ENCODE measurements around the gene UBFD1. TPM values are rescaled to one million over a fixed set of nuclear protein-coding genes. Genes with fewer than 3 reads are reported as not detected.
"Not testable (repeated sequence)": the region's sequence is repeated elsewhere in the genome, so short reads cannot be mapped to it uniquely, and the experiment has no call there.

UBFD1 gene
- total RNA-seq, result 10 to 100 TPM; 53.8 to 87.1 TPM

GRCh38 chr16:23556881-23557778 lies at the start of gene UBFD1, which contains the start of gene EARS2:
UBFD1 (plus strand) TSS chr16:23557727; CDS start chr16:23557743, 16 bp downstream.
EARS2 (minus strand) TSS chr16:23557350; CDS start chr16:23557343, 7 bp downstream.
- H3K36me3 Mint-ChIP-seq, result peaks cover 7% of the 10 kb centered on the region
- H3K27ac Mint-ChIP-seq, result peak within 1 kb of the TSS; percentile 91 to 92
- ATAC-seq, result peak; percentile 95 to 96
- peak; percentile 99 for DNase-seq (ENCODE audit: low spot score)
- H3K4me1 Mint-ChIP-seq (ENCODE audit: low read depth in 2 of 2), result peaks cover 15 to 27% of the 10 kb centered on the region in 2 donors
- no peaks in the 10 kb centered on the region for H3K27me3 Mint-ChIP-seq
- H3K9me3 Mint-ChIP-seq, result no peaks in the 10 kb centered on the region
- peak within 1 kb of the TSS; percentile 91 for H3K4me3 Mint-ChIP-seq

GRCh38 chr16:23508589-23509440 lies 48.7 kb upstream of the UBFD1 start:
- ATAC-seq (no peak), DNase-seq (ENCODE audit: low spot score) (no peak)
- H3K27me3 Mint-ChIP-seq, result no peaks in the 10 kb centered on the region
- H3K4me1 Mint-ChIP-seq (ENCODE audit: low read depth in 2 of 2), result peaks cover 41 to 54% of the 10 kb centered on the region in 2 donors
- peak overlapping the region; percentile 83 for H3K4me3 Mint-ChIP-seq
- peak overlapping the region; percentile 17 to 56 for H3K27ac Mint-ChIP-seq
- no peaks in the 10 kb centered on the region for H3K9me3 Mint-ChIP-seq
- H3K36me3 Mint-ChIP-seq, result peaks cover 7% of the 10 kb centered on the region

- Mint-ChIP-seq H3K4me1 (ENCODE audit: low read depth in 2 of 2) (peaks cover 38 to 50% of the 10 kb centered on the region in 2 donors), H3K36me3 (peaks cover 7% of the 10 kb centered on the region), H3K27ac (peak overlapping the region; percentile 17 to 56), H3K27me3 (no peaks in the 10 kb centered on the region), H3K9me3 (no peaks in the 10 kb centered on the region), H3K4me3 (peak overlapping the region; percentile 83)
- DNase-seq (ENCODE audit: low spot score), result no peak
- ATAC-seq, result no peak
Observed at GRCh38 chr16:23509441-23509754, 48.1 kb upstream of the UBFD1 start.

GRCh38 chr16:23509782-23510163 lies 47.8 kb upstream of the UBFD1 start:
- peak overlapping the region; percentile 83 for H3K4me3 Mint-ChIP-seq
- H3K36me3 Mint-ChIP-seq, result peaks cover 7% of the 10 kb centered on the region
- DNase-seq (ENCODE audit: low spot score) (no peak), ATAC-seq (peak in 1 of 2 donors; percentile 39)
- no peaks in the 10 kb centered on the region for H3K9me3 Mint-ChIP-seq
- peak overlapping the region; percentile 17 to 56 for H3K27ac Mint-ChIP-seq
- no peaks in the 10 kb centered on the region for H3K27me3 Mint-ChIP-seq
- peaks cover 37 to 50% of the 10 kb centered on the region in 2 donors for H3K4me1 Mint-ChIP-seq (ENCODE audit: low read depth in 2 of 2)

GRCh38 chr16:23510164-23510914 lies 47.2 kb upstream of the UBFD1 start, which contains the start of gene GGA2:
GGA2 (minus strand) TSS chr16:23510494; CDS start chr16:23510411, 83 bp downstream.
- Mint-ChIP-seq H3K27ac (peak within 1 kb of the TSS; percentile 51 to 63), H3K4me1 (ENCODE audit: low read depth in 2 of 2) (peaks cover 35 to 51% of the 10 kb centered on the region in 2 donors), H3K36me3 (peaks cover 7% of the 10 kb centered on the region), H3K27me3 (no peaks in the 10 kb centered on the region), H3K4me3 (peak within 1 kb of the TSS; percentile 84), H3K9me3 (no peaks in the 10 kb centered on the region)
- ATAC-seq (peak; percentile 96 to 98), DNase-seq (ENCODE audit: low spot score) (peak; percentile 85)

GRCh38 chr16:23510915-23511270 lies 46.6 kb upstream of the UBFD1 start:
- Mint-ChIP-seq H3K27ac (peak overlapping the region; percentile 51 to 63), H3K4me3 (peak overlapping the region; percentile 84), H3K4me1 (ENCODE audit: low read depth in 2 of 2) (peaks cover 36 to 51% of the 10 kb centered on the region in 2 donors)
- H3K9me3 Mint-ChIP-seq; DNase-seq (ENCODE audit: low spot score); H3K27me3 Mint-ChIP-seq; ATAC-seq; H3K36me3 Mint-ChIP-seq: not testable (repeated sequence)

GRCh38 chr16:23511731-23512130 lies 45.8 kb upstream of the UBFD1 start:
- peaks cover 33 to 49% of the 10 kb centered on the region in 2 donors for H3K4me1 Mint-ChIP-seq (ENCODE audit: low read depth in 2 of 2)
- H3K27me3 Mint-ChIP-seq, result no peaks in the 10 kb centered on the region
- peak overlapping the region; percentile 84 for H3K4me3 Mint-ChIP-seq
- no peak overlapping the region for H3K27ac Mint-ChIP-seq
- no peaks in the 10 kb centered on the region for H3K9me3 Mint-ChIP-seq
- H3K36me3 Mint-ChIP-seq, result peaks cover 7% of the 10 kb centered on the region
- ATAC-seq (no peak), DNase-seq (ENCODE audit: low spot score) (no peak)

- Mint-ChIP-seq H3K27ac (no peak overlapping the region), H3K9me3 (no peaks in the 10 kb centered on the region), H3K4me3 (no peak overlapping the region), H3K27me3 (no peaks in the 10 kb centered on the region), H3K36me3 (peaks cover 7% of the 10 kb centered on the region), H3K4me1 (ENCODE audit: low read depth in 2 of 2) (peaks cover 29 to 44% of the 10 kb centered on the region in 2 donors)
- DNase-seq (ENCODE audit: low spot score), result no peak
- ATAC-seq, result no peak
Observed at GRCh38 chr16:23512168-23512695, 45.3 kb upstream of the UBFD1 start.

GRCh38 chr16:23514381-23515152 lies 43.0 kb upstream of the UBFD1 start:
- Mint-ChIP-seq H3K27me3 (no peaks in the 10 kb centered on the region), H3K36me3 (no peaks in the 10 kb centered on the region), H3K9me3 (no peaks in the 10 kb centered on the region), H3K4me3 (peak overlapping the region; percentile 26), H3K27ac (peak overlapping the region in 1 of 2 donors; percentile 1), H3K4me1 (ENCODE audit: low read depth in 2 of 2) (peaks cover 15 to 28% of the 10 kb centered on the region in 2 donors)
- peak in 1 of 2 donors; percentile 39 for ATAC-seq
- no peak for DNase-seq (ENCODE audit: low spot score)

GRCh38 chr16:23515881-23516280 lies 41.6 kb upstream of the UBFD1 start:
- peak overlapping the region in 1 of 2 donors; percentile 29 for H3K27ac Mint-ChIP-seq

GRCh38 chr16:23516366-23517137 lies 41.0 kb upstream of the UBFD1 start:
- Mint-ChIP-seq H3K36me3 (no peaks in the 10 kb centered on the region), H3K27ac (no peak overlapping the region), H3K4me1 (ENCODE audit: low read depth in 2 of 2) (peaks cover 11 to 22% of the 10 kb centered on the region in 2 donors), H3K4me3 (no peak overlapping the region), H3K27me3 (no peaks in the 10 kb centered on the region), H3K9me3 (no peaks in the 10 kb centered on the region)
- DNase-seq (ENCODE audit: low spot score) (no peak), ATAC-seq (no peak)

More at GRCh38 chr16:23515881-23516280, 41.6 kb upstream of the UBFD1 start:
- Mint-ChIP-seq H3K4me1 (ENCODE audit: low read depth in 2 of 2) (peaks cover 11 to 23% of the 10 kb centered on the region in 2 donors), H3K9me3 (no peaks in the 10 kb centered on the region), H3K36me3 (no peaks in the 10 kb centered on the region), H3K4me3 (no peak overlapping the region), H3K27me3 (no peaks in the 10 kb centered on the region)
- no peak for DNase-seq (ENCODE audit: low spot score)
- no peak for ATAC-seq

- Mint-ChIP-seq H3K27ac (no peak overlapping the region), H3K27me3 (no peaks in the 10 kb centered on the region), H3K9me3 (no peaks in the 10 kb centered on the region), H3K36me3 (peaks cover 7% of the 10 kb centered on the region), H3K4me1 (ENCODE audit: low read depth in 2 of 2) (peaks cover 11 to 22% of the 10 kb centered on the region in 2 donors), H3K4me3 (no peak overlapping the region)
- ATAC-seq, result no peak
- DNase-seq (ENCODE audit: low spot score), result no peak
Observed at GRCh38 chr16:23518435-23518891, 39.1 kb upstream of the UBFD1 start.

All from natural killer cell treated with Interleukin-12 subunit alpha and Interleukin-12 subunit beta and Interleukin-15 and Interleukin-18, amount 100 ng/mL, for 72 hours (primary cell).